ENCODE results near the gene TGFBR2.

The TGFBR2 gene

DNA sequence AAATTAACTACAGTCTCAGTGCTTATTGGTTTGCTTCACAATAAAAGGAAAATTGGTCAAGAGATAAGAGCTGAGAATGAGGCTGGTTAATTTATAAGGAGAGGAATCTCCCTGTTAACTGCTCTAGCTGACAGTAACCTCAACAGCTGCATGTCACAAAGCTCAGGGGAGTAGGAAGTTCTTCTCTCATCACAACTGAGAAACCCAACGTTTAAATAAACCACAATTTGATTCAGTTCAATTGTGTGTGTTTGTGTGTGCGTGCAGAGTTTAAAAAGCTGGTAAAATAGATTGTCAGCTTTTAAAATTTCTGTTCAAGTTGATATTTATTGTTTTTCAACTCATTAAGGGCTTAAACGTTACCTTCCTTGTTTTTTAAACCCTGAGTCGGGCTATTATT, 3.5 kb upstream of the TGFBR2 start:
- TF ChIP-seq FOXP2 (optimal IDR thresholded peaks at IDR 0.05; ENCODE audit: borderline replicate concordance, extremely low read depth, extremely low read length, insufficient read depth) = no peak
- no peak for TF ChIP-seq POLR2AphosphoS5 (IDR thresholded peaks at IDR 0.05; ENCODE audit: low read depth, low read length)

DNA sequence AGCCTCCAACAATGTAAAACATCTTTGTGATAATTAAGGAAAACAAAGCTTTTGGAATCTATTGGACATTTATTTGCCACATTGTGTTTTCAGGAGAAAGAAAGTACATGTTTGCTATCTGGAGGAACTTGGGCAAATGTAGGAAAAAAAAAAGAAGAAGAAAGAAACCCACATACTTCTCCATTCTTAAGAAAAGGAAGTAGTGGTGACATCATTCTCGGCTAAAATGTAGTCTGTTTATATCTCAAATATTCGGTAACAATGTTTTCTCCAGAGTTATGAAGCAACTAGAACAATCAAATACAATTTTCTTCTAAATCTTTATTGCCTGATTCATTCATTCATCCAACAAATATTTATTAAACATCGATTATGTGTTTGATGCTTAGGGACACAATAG, 2.3 kb upstream of the TGFBR2 start:
- TF ChIP-seq POLR2AphosphoS5 (IDR thresholded peaks at IDR 0.05; ENCODE audit: low read depth, low read length) (no peak), SIN3A (IDR thresholded peaks at IDR 0.05; ENCODE audit: borderline replicate concordance, insufficient read depth, low read length) (no peak), TAF1 (IDR thresholded peaks at IDR 0.05; ENCODE audit: borderline replicate concordance, insufficient read depth, low read length) (no peak)

GRCh38 chr3:30604558-30604957, 1.8 kb upstream of the TGFBR2 start:
- TF ChIP-seq POLR2AphosphoS5 (IDR thresholded peaks at IDR 0.05; ENCODE audit: low read depth, low read length) (no peak), TAF1 (IDR thresholded peaks at IDR 0.05; ENCODE audit: borderline replicate concordance, insufficient read depth, low read length) (no peak), FOXP2 (optimal IDR thresholded peaks at IDR 0.05; ENCODE audit: borderline replicate concordance, extremely low read depth, extremely low read length, insufficient read depth) (no peak), SIN3A (IDR thresholded peaks at IDR 0.05; ENCODE audit: borderline replicate concordance, insufficient read depth, low read length) (no peak)
- TF ChIP-seq, protein P1, sequence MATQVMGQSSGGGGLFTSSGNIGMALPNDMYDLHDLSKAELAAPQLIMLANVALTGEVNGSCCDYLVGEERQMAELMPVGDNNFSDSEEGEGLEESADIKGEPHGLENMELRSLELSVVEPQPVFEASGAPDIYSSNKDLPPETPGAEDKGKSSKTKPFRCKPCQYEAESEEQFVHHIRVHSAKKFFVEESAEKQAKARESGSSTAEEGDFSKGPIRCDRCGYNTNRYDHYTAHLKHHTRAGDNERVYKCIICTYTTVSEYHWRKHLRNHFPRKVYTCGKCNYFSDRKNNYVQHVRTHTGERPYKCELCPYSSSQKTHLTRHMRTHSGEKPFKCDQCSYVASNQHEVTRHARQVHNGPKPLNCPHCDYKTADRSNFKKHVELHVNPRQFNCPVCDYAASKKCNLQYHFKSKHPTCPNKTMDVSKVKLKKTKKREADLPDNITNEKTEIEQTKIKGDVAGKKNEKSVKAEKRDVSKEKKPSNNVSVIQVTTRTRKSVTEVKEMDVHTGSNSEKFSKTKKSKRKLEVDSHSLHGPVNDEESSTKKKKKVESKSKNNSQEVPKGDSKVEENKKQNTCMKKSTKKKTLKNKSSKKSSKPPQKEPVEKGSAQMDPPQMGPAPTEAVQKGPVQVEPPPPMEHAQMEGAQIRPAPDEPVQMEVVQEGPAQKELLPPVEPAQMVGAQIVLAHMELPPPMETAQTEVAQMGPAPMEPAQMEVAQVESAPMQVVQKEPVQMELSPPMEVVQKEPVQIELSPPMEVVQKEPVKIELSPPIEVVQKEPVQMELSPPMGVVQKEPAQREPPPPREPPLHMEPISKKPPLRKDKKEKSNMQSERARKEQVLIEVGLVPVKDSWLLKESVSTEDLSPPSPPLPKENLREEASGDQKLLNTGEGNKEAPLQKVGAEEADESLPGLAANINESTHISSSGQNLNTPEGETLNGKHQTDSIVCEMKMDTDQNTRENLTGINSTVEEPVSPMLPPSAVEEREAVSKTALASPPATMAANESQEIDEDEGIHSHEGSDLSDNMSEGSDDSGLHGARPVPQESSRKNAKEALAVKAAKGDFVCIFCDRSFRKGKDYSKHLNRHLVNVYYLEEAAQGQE (IDR thresholded peaks at IDR 0.05; ENCODE audit: insufficient read depth in 1 of 2, low read depth in 2 of 2, low read length in 2 of 2) = no peak

DNA sequence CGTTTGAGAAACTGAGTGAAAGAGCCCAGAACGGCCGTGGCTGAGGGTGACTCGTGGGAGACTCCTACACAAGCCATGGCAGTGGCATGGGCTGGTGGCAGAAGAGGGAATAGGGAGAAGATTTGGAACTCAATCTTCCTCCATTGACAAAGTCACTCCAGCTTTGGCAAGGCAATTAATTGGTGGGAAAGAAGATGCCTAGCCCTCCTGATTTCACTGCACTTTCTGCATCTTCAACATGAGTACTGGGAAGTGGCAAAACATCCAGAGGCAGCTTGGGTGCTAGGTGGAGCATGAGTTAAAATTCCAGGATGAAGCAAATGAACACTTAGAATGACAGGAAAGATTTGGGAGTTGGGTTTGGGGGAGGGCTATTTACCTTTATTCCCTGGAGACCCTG, 1.4 kb upstream of the TGFBR2 start:
- TF ChIP-seq POLR2AphosphoS5 (IDR thresholded peaks at IDR 0.05; ENCODE audit: low read depth, low read length) = no peak
- TF ChIP-seq SIN3A (IDR thresholded peaks at IDR 0.05; ENCODE audit: borderline replicate concordance, insufficient read depth, low read length) = no peak
- no peak for TF ChIP-seq TAF1 (IDR thresholded peaks at IDR 0.05; ENCODE audit: borderline replicate concordance, insufficient read depth, low read length)
- TF ChIP-seq, protein P1 (IDR thresholded peaks at IDR 0.05; ENCODE audit: insufficient read depth in 1 of 2, low read depth in 2 of 2, low read length in 2 of 2) = no peak
- TF ChIP-seq FOXP2 (optimal IDR thresholded peaks at IDR 0.05; ENCODE audit: borderline replicate concordance, extremely low read depth, extremely low read length, insufficient read depth) = no peak

- no peak for TF ChIP-seq SIN3A (IDR thresholded peaks at IDR 0.05; ENCODE audit: borderline replicate concordance, insufficient read depth, low read length)
Measured at GRCh38 chr3:30605706-30606300, 598 bp upstream of the TGFBR2 start.

DNA sequence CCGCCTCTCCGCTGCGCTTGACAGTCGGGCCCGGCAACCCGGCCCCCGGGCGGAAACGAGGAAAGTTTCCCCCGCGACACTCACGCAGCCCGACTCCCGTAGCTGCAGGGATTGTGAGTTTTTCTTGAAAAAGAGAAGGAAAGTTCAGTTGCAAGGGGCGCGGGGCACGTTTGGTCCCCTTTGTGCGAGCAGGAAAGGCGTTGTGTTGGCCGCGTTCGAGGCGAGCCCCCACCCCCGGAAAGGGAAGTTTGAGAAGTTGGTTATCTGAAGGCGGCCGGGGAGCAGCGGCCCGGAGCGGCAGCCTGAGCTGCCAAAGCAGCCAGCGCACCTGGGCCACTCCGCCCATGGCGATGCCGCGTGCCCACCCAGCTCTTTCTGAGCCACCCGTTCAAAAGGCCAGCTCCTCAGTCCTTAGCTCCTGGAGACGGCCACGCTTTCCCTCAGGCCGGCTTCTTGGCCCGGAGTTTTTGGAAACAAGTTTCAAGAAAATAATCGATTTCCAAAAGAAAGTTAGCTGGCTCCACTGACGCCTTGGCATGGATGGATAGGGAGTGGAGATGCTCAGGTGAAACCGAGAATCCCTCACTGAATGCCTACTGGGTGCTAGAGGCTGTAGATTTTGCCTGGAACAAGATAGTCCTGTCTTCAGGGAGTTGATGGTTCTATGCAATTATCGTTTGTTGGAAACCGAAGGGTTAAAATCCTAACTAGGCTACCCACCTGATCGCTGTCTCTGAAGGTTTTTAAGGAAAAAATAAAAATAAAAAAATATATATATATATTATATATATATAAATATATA, 832 bp downstream of the TGFBR2 start:
- TF ChIP-seq SIN3A (IDR thresholded peaks at IDR 0.05; ENCODE audit: borderline replicate concordance, insufficient read depth, low read length) (0 out of 2 replicates have a peak, but pooled peaks have one; percentile 26), POLR2AphosphoS5 (IDR thresholded peaks at IDR 0.05; ENCODE audit: low read depth, low read length) (no peak), TAF1 (IDR thresholded peaks at IDR 0.05; ENCODE audit: borderline replicate concordance, insufficient read depth, low read length) (no peak), FOXP2 (optimal IDR thresholded peaks at IDR 0.05; ENCODE audit: borderline replicate concordance, extremely low read depth, extremely low read length, insufficient read depth) (no peak)
- TF ChIP-seq, protein P1 (IDR thresholded peaks at IDR 0.05; ENCODE audit: insufficient read depth in 1 of 2, low read depth in 2 of 2, low read length in 2 of 2) = no peak

Measured in PFSK-1 (cell line).